K562 (cell line): ENCODE data around the gene USP10. TPM values are rescaled to one million over a fixed set of nuclear protein-coding genes. Genes with fewer than 3 reads are reported as not detected.

Experiments used
- CC2D1A ChIP-seq: fragments of 450-650 bp; IDR thresholded peaks from 2 replicates; pipeline ENCODE4 v1.6.1; 2017; ENCODE audit warnings: mild to moderate bottlenecking
- CCAR2 ChIP-seq: fragments of 200-400 bp; formaldehyde crosslinking; IDR thresholded peaks from 2 replicates; pipeline ENCODE4 v1.6.1; 2017; ENCODE audit warnings: mild to moderate bottlenecking, low read depth, low read length
- CHCHD3 ChIP-seq: fragments of 250-450 bp; sonication (Bioruptor Pico); IDR thresholded peaks from 2 replicates; pipeline ENCODE4 v2.1.2; 2022; ENCODE audit warnings: mild to moderate bottlenecking
- GTF2F1 ChIP-seq: IDR thresholded peaks from 2 replicates; pipeline ENCODE4 v1.6.1; 2011; ENCODE audit warnings: low read depth, low read length, improper control_type of control experiment
- IRF2 ChIP-seq: sonication (generic); formaldehyde crosslinking; IDR thresholded peaks from 2 replicates; pipeline ENCODE4 v1.8.1; 2022; ENCODE audit warnings: mild to moderate bottlenecking, missing genetic modification reagents
- KLF16 ChIP-seq: IDR thresholded peaks from 2 replicates; pipeline ENCODE4 v1.6.1; 2016; ENCODE audit warnings: antibody characterized with exemption
- LEF1 ChIP-seq: fragments of 450-650 bp; IDR thresholded peaks from 2 replicates; pipeline ENCODE4 v1.6.1; 2016; ENCODE audit warnings: mild to moderate bottlenecking
- RCOR1 ChIP-seq, 2 experiments: IDR thresholded peaks; 2 replicates each; pipeline ENCODE4 v1.6.1; 2012; ENCODE audit warnings: low read depth in 2 of 2, low read length in 2 of 2, borderline replicate concordance in 1 of 2, improper control_type of control experiment in 1 of 2
- REST ChIP-seq, 2 experiments: fragments of 450-650 bp; formaldehyde crosslinking in 1 of 2; IDR thresholded peaks; 2 replicates each; pipeline versions ENCODE4 v1.4.0 to v1.6.1; 2014 to 2020; ENCODE audit warnings: mild to moderate bottlenecking in 2 of 2, borderline replicate concordance in 1 of 2, low read depth in 1 of 2
- SLC30A9 ChIP-seq: fragments of 250-450 bp; sonication (Bioruptor Pico); IDR thresholded peaks from 2 replicates; pipeline ENCODE4 v1.8.0; 2022; ENCODE audit warnings: mild to moderate bottlenecking, moderate library complexity
- SMAD2 ChIP-seq: fragments of 150-350 bp; IDR thresholded peaks from 2 replicates; pipeline ENCODE4 v1.6.1; 2014; ENCODE audit warnings: low read depth, mild to moderate bottlenecking, low read length
- ZBTB8A ChIP-seq: fragments of 450-650 bp; IDR thresholded peaks from 2 replicates; pipeline ENCODE4 v1.6.1; 2018; ENCODE audit warnings: mild to moderate bottlenecking, moderate library complexity; ENCODE audit not compliant: partially characterized antibody
- polyA plus RNA-seq, 8 experiments: library from polyadenylated mRNA; depleted of rRNA in 4 of 8; stranded (reverse) in 5 of 8; unstranded in 3 of 8; fragments of >200 nt; fragmentation: Nextera tagmentation in 2 of 8; fragmentation: Illumina TruSeq in 1 of 8; extraction: Ambion mirVana in 2 of 8; extraction: Trizol in 1 of 8; gene quantifications; 2 replicates each; pipeline versions ENCODE4 v1.2.1 to v1.2.3, GENCODE V29; 2011 to 2014; ENCODE audit warnings: inconsistent platforms in 1 of 8, missing spikeins in 1 of 8
- total RNA-seq, 7 experiments: library from RNA; depleted of rRNA in 6 of 7; stranded (reverse); fragments of >200 nt in 6 of 7; fragmentation: Illumina TruSeq in 2 of 7; extraction: Trizol in 2 of 7; gene quantifications; 2 replicates each; pipeline versions ENCODE4 v1.2.1 to v1.2.3, GENCODE V29; 2011 to 2021; ENCODE audit warnings: low replicate concordance in 1 of 7
- TF ChIP-seq, protein P1 (sequence below): fragments of 450-650 bp; IDR thresholded peaks from 2 replicates; pipeline ENCODE4 v1.6.1; 2016; ENCODE audit warnings: missing biosample characterization, missing genetic modification characterization
- TF ChIP-seq, protein P2 (sequence below): fragments of 450-650 bp; IDR thresholded peaks from 2 replicates; pipeline ENCODE4 v1.6.1; 2017; ENCODE audit warnings: mild to moderate bottlenecking, moderate library complexity
- TF ChIP-seq, protein P3 (sequence below): IDR thresholded peaks from 2 replicates; pipeline ENCODE4 v1.6.1; 2012; ENCODE audit warnings: low read depth, low read length, improper control_type of control experiment, borderline replicate concordance
- TF ChIP-seq, protein P4 (sequence below): fragments of 250-450 bp; sonication (Bioruptor Pico); IDR thresholded peaks from 2 replicates; pipeline ENCODE4 v1.9.0; 2021; ENCODE audit warnings: mild to moderate bottlenecking

USP10 gene
- total and polyA plus RNA-seq, 9 of the 15 experiments (the other 6 are each of a cell fraction or from before 2014, with no cell fraction given): 61.7 to 197 (median 116) TPM

- TF ChIP-seq, protein P1, sequence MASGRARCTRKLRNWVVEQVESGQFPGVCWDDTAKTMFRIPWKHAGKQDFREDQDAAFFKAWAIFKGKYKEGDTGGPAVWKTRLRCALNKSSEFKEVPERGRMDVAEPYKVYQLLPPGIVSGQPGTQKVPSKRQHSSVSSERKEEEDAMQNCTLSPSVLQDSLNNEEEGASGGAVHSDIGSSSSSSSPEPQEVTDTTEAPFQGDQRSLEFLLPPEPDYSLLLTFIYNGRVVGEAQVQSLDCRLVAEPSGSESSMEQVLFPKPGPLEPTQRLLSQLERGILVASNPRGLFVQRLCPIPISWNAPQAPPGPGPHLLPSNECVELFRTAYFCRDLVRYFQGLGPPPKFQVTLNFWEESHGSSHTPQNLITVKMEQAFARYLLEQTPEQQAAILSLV (tag): no peak
- TF ChIP-seq ZBTB8A: no peak
- TF ChIP-seq REST (IDR thresholded peaks at IDR 0.05; ENCODE audit: borderline replicate concordance): peak; percentile 85
- TF ChIP-seq REST (CRISPR knock-in tag; IDR thresholded peaks at IDR 0.05; ENCODE audit: low read depth): no peak
- TF ChIP-seq, protein P2, sequence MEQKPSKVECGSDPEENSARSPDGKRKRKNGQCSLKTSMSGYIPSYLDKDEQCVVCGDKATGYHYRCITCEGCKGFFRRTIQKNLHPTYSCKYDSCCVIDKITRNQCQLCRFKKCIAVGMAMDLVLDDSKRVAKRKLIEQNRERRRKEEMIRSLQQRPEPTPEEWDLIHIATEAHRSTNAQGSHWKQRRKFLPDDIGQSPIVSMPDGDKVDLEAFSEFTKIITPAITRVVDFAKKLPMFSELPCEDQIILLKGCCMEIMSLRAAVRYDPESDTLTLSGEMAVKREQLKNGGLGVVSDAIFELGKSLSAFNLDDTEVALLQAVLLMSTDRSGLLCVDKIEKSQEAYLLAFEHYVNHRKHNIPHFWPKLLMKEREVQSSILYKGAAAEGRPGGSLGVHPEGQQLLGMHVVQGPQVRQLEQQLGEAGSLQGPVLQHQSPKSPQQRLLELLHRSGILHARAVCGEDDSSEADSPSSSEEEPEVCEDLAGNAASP: no peak
- TF ChIP-seq IRF2: no peak
- no peak; a peak in 1 of 4 replicates for TF ChIP-seq RCOR1 (IDR thresholded peaks at IDR 0.05; ENCODE audit: borderline replicate concordance in 1 of 2, low read depth in 2 of 2, low read length in 2 of 2)
- TF ChIP-seq, protein P3, sequence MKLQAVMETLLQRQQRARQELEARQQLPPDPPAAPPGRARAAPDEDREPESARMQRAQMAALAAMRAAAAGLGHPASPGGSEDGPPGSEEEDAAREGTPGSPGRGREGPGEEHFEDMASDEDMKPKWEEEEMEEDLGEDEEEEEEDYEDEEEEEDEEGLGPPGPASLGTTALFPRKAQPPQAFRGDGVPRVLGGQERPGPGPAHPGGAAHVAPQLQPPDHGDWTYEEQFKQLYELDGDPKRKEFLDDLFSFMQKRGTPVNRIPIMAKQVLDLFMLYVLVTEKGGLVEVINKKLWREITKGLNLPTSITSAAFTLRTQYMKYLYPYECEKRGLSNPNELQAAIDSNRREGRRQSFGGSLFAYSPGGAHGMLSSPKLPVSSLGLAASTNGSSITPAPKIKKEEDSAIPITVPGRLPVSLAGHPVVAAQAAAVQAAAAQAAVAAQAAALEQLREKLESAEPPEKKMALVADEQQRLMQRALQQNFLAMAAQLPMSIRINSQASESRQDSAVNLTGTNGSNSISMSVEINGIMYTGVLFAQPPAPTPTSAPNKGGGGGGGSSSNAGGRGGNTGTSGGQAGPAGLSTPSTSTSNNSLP: peak; percentile 64; the same call in 1 of the 2 replicates
- TF ChIP-seq CHCHD3: no peak
- 0 out of 2 replicates have a peak, but pooled peaks have one; percentile 34 for TF ChIP-seq GTF2F1
- 0 out of 2 replicates have a peak, but pooled peaks have one; percentile 5 for TF ChIP-seq KLF16
- no peak for TF ChIP-seq SMAD2
- TF ChIP-seq CCAR2: no peak
- TF ChIP-seq LEF1: no peak
- peak; percentile 32; the same call in 1 of the 2 replicates for TF ChIP-seq CC2D1A
- no peak for TF ChIP-seq SLC30A9 (CRISPR knock-in tag)
- TF ChIP-seq, protein P4, sequence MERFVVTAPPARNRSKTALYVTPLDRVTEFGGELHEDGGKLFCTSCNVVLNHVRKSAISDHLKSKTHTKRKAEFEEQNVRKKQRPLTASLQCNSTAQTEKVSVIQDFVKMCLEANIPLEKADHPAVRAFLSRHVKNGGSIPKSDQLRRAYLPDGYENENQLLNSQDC (CRISPR knock-in tag): no peak
These were observed 26.4 kb downstream of the USP10 start (continued) for GRCh38 chr16:84726079-84726668.
